Measurements from ENCODE around the gene CHID1. TPM values are rescaled to one million over a fixed set of nuclear protein-coding genes. Genes with fewer than 3 reads are reported as not detected.
A peak's percentile ranks its signal among the peaks of the same experiment; 100 is the strongest.

CHID1 gene
- total RNA-seq, 1 experiment from 2014 or later, result 43.4 TPM

- DNase-seq (ENCODE audit: low read depth), result peak; percentile 75
Measured at GRCh38 chr11:837189-837989, 73.2 kb downstream of the CHID1 start.

DNA sequence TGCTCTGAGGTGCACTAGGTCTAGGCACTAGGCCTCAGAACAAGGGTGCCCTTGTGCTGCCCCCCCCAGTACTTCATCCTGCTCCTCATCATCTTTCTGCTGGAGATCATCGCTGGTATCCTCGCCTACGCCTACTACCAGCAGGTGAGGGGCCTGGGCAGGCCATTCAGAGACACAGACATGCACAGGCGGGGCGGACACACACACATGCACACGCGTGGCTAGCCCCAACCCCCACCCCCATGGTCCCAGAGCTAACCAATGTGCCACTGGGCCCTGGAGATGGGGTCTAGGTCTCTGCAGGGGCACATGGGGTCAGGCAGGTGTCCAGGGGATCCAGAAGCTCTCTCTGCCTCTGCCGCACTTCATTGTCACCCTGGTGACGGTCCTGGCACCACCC is 73.9 kb downstream of the CHID1 start:
- no peak for DNase-seq (ENCODE audit: low read depth)

GRCh38 chr11:836274-836673 is 74.3 kb downstream of the CHID1 start:
- no peak for DNase-seq (ENCODE audit: low read depth)

DNA sequence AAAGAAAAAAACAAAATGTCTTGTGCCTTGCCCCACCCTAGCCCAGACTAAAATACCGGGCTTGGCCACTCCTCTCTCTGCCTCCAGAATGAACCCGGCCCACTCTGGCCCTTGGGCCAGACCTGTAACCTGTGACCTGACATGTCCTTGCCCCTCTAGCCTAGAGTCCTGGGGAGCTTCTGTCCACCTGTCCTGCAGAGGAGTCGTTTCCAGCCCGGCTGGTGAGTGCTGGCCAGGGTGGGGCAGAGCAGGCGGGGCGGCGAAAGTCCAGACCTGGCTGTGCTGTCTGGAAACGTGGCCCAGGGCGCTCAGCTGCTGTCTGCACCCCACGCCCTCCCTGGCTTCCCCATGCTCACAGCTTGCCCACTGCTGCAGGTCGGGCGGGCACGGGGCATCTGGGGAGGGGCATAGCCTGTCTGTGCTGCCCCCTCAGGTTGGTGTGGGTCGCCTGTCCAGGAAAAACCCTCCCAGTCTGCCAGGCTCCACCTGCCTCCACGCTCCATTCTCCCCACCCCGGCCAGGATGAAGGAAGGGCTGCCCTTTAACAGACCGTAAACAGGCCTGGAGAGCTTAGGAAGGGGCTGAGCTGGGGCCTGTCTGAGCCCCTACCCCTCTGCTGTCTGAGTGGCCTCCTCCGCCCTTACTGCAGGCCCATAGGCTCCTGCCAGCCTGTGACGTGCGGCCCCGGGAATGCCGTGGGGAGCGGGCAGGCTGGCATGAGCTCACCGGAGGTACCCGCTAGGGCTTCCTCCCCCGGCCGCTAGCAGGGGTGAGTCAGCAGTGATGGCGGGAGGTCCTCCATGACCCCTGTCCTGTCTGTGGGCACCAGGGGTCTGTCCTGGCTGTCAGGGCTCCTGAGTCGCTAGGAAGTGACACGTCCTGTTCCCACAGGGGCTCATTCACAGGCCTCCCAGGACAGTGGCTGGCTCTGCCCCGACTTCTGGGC is 76.0 kb downstream of the CHID1 start:
- peak; percentile 98 for DNase-seq (ENCODE audit: low read depth)

DNA sequence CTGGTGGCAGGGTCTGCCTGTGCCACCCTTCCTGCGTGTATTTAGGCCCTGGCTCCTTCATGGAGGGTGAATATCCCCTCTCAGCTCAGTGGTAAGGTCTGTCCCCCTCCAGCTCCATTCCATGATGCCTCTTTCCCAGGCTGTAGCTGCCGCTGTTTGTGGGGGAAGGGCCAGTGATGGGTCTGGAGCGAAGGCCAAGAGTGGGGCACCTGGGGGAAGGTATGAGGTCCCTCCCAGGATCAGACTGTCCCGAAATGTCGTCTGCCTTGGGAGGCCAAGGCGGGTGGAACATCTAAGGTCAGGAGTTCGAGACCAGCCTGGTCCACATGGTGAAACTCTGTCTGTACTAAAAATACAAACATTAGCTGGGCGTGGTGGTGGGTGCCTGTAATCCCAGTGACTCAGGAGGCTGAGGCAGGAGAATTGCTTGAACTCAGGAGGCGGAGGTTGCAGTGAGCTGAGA is 76.7 kb downstream of the CHID1 start:
- peak; percentile 59 for DNase-seq (ENCODE audit: low read depth)

DNA sequence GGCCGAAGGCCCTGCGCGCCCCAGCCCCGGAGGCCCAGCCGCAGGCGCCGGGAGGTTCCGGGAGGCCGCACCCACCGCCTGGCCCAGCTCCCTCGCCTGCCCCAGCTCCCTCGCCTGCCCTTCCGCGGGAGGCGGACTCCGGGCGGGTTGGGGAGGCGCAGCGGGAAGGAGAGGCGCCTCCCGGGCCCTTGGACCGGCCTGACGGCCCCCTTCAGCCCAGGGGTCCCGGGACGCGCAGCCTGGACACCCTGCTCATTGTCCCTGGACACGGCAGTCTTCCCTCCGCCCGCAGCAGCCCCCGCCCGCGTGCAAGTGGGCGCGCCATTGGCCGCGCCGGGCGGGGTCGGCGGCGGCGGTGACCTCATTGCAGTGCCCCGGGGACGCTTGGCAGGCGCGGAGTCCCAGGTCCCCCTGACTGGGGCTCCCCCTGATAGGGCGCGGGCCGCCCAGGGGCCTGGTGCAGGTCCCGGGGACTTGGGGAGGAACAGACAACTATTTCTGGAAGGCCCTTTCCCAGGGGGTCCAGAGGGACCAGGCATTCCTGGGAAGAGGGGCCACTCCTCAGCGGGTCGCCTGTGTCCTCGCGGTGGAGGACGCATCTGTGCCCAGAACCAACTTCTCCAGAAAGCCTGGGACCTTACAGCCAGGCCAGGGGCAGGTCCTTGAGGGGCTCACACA is 77.4 kb downstream of the CHID1 start:
- DNase-seq (ENCODE audit: low read depth), result no peak

GRCh38 chr11:832529-833113 is 78.0 kb downstream of the CHID1 start, which contains the start of gene CD151:
Gene CD151 (plus strand): TSS chr11:832952. CDS start chr11:836070, 3,118 bp downstream.
- peak; percentile 66 for DNase-seq (ENCODE audit: low read depth)

GRCh38 chr11:831961-832528 is 78.6 kb downstream of the CHID1 start:
- DNase-seq (ENCODE audit: low read depth), result no peak

DNA sequence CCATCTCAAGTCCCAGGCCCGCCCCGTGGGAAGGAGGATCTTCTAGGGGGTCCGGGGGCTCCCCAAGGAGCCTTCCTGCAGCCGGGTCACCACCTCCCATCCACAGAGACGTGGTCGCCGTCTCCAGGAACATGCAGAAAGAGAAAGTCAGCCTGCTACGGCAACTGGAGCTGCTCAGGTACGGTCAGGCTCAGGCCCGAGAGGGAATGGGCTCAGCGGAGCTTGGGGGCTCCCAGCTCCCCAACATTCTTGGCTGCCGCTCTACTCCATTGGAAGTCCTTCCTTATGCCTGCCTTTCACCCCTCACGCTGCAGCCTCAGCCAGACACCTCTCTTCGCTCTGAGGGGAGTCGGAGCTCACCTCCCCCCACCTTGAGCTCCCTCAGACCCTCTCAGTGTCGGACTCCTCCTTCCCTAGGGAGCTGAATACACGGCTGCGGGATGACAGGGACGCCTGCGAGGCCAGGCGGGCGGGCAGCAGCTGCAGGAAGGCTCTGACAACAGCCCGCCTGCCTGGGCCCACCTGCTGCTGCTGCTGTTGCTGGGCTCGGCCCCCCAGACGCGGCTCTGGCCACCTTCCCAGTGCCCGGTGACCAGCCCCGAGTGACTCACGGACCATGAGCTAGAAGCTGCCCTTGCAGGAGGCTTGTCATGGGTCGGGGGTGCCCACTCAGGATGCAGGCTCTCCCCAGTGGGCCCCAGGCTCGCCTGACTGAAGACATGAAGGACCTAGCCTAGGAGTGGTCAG is 79.3 kb downstream of the CHID1 start:
- DNase-seq (ENCODE audit: low read depth), result peak; percentile 89

GRCh38 chr11:830295-831117 is 80.1 kb downstream of the CHID1 start:
- no peak for DNase-seq (ENCODE audit: low read depth)

GRCh38 chr11:829847-830294 is 80.7 kb downstream of the CHID1 start:
- DNase-seq (ENCODE audit: low read depth), result no peak

DNA sequence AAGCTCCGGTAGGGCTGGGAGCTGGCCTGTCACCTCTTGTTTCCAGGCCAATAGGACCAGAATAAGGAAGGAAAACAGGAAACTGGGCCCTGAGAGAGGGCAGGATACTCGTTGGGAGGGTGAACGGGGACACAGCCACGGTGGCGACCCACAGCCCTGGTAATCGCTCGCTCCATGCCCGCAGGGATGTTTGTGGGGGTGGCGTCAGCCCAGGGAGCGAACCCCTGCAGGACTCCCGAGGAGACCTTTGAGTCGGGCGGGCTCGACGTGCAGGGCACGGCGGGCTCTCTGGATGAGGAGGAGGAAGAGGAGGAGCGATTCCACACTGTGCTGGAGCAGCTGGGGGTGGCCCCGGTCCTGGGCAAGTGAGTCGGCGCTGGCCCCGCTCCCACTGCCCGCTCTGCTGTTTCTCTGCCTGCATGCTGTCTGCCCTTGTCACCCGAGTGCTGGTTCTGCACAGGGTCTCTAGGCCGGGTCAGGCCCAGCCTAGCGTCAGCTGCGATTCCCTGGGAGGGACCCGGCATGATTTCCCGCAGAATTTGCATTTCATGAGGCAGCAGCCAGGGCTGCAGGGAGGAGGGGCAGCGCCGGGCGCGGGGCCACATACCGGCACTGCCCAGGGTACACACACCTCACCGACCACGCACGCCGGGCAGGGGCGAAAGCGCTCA is 81.3 kb downstream of the CHID1 start:
- no peak for DNase-seq (ENCODE audit: low read depth)

GRCh38 chr11:828506-829175 is 82.0 kb downstream of the CHID1 start:
- DNase-seq (ENCODE audit: low read depth), result no peak

DNA sequence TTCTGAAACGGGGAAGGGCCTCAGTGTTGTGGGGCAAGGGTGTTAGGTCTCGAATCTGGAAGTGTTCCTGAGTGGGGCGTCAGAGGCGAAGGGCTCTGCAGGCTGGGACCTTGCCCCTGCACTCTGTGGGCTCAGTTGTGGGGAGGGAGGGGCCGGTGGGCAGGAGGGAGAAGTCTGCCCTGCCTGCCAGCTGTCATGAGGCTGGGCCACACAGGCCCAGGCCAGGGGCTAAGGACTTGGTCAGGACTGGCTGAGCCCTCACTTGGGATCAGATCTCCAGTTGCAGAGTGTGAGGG is 82.8 kb downstream of the CHID1 start, which contains the start of gene CRACR2B:
Gene CRACR2B, plus strand, starts transcription at position 23 of the 296 bp plus-strand sequence. CDS start 689 bp downstream, outside the sequence.
- DNase-seq (ENCODE audit: low read depth), result no peak

- no peak for DNase-seq (ENCODE audit: low read depth)
Measured at GRCh38 chr11:827146-827896, 83.3 kb downstream of the CHID1 start.

DNA sequence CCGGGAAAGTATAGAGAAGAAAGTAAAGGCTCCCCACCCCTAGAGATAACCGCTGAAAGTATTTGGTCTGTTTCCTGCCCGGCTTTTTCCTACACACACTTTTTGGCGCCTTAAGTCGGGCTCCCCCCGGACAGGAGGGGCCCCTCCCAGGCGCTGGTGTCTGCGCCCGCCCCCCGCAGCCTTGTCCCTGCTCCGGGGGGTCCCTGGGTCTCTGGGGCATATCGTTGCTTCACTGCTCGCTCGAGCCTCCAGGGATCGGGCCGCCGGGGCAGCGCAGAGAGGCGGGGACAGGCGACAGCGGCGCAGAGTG is 83.8 kb downstream of the CHID1 start:
- DNase-seq (ENCODE audit: low read depth), result no peak

DNA sequence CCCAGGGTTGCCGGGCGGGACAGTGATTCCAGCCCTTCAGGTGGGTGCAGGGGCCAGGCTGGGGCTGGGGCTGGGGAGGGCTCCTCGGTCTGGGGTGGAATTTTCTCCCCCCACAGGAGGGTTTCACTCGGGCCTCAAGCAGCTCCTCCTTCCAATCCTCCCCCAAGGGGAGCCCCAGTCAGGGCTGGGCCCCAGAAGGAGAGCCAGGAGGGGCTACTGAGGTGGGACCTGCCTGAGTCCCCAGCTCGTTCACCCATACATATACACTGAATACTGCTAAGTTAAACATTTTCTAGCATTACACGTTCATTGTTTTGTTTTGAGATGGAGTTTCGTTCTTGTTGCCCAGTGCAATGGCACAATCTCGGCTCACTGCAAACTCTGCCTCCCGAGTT is 84.4 kb downstream of the CHID1 start:
- no peak for DNase-seq (ENCODE audit: low read depth)
